ENCODE results near the gene HEATR5B.

HEATR5B gene

DNA sequence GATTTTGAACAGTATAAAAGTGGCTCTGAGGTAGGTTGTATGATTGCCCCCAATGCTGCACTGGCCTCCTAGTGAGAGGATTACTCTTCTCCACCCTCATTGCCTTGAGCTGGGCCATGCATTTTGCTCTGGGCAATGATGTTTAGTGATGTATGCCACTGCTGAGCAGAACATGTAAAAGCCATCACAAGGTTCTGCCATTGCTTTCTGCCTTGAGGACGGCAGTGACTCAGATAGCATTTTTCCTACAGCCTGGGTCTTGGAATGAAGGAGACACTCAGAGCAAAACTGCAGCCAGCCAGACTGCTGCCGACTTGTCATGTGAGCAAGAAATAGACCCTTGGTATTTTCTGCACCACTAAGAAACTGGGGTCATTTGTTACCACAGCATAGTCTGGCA is 27.8 kb upstream of the HEATR5B start:
- Histone ChIP-seq H3K27me3 (replicated peaks) (no peaks in the 10 kb centered on the region), H3K4me3 (ENCODE audit: low read depth, low read length) (no peak overlapping the region), H3K36me3 (replicated peaks) (peaks cover 37% of the 10 kb centered on the region), H3K27ac (no peak overlapping the region)
- in situ Hi-C loops (cut with HindIII; ENCODE audit: low pct_ligation_motif_present, low sequenced_read_pairs): no loop called here
- TF ChIP-seq, protein P1, sequence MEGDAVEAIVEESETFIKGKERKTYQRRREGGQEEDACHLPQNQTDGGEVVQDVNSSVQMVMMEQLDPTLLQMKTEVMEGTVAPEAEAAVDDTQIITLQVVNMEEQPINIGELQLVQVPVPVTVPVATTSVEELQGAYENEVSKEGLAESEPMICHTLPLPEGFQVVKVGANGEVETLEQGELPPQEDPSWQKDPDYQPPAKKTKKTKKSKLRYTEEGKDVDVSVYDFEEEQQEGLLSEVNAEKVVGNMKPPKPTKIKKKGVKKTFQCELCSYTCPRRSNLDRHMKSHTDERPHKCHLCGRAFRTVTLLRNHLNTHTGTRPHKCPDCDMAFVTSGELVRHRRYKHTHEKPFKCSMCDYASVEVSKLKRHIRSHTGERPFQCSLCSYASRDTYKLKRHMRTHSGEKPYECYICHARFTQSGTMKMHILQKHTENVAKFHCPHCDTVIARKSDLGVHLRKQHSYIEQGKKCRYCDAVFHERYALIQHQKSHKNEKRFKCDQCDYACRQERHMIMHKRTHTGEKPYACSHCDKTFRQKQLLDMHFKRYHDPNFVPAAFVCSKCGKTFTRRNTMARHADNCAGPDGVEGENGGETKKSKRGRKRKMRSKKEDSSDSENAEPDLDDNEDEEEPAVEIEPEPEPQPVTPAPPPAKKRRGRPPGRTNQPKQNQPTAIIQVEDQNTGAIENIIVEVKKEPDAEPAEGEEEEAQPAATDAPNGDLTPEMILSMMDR (IDR thresholded peaks at IDR 0.05; ENCODE audit: low read depth, low read length, missing control alignments): no peak
- no peak for DNase-seq

DNA sequence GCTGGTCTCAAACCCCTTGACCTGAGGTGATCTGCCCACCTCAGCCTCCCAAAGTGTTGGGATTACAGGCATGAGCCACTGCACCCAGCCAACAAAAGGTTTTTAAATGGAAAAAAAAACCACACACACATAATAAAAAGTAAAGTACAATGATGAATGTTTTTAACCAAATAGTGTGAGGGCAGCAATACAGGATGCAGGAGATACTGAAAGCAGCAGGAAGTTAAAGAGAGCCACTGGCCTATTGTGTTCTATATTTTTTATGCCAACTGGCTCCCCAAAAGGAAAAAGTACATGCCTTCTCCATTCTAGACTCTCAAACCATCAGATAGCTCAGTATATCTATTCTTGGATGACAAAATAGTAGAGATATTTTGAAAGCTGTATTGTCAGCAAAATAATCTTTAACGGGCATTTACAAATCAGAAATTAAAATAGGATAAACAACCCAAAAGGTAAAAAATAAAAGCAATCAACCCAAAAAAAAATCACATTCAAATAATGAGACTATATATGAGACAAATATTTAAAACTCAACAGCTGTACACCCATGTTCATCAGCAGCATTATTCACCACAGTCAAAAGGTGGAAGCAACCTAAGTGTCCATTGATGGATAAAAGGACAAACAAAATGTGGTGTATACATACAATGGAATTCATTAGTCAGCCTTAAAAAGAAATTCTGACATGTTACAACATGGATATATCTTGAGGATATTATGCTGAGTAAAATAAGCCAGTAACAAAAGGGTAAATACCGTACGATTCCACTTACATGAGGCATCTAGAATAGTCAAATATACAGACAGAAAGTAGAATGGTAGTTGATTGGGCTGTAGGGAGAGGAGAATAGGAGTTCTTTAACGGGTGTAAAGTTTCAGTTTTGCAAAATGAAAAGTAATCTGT is 26.4 kb upstream of the HEATR5B start:
- no peaks in the 10 kb centered on the region for H3K27me3 ChIP-seq (replicated peaks)
- H3K36me3 ChIP-seq (replicated peaks): peaks cover 44% of the 10 kb centered on the region
- H3K27ac ChIP-seq: no peak overlapping the region
- H3K4me3 ChIP-seq (ENCODE audit: low read depth, low read length): no peak overlapping the region
- no peak for DNase-seq
- TF ChIP-seq, protein P1 (IDR thresholded peaks at IDR 0.05; ENCODE audit: low read depth, low read length, missing control alignments): no peak
- in situ Hi-C loops (cut with HindIII; ENCODE audit: low pct_ligation_motif_present, low sequenced_read_pairs): no loop called here

DNA sequence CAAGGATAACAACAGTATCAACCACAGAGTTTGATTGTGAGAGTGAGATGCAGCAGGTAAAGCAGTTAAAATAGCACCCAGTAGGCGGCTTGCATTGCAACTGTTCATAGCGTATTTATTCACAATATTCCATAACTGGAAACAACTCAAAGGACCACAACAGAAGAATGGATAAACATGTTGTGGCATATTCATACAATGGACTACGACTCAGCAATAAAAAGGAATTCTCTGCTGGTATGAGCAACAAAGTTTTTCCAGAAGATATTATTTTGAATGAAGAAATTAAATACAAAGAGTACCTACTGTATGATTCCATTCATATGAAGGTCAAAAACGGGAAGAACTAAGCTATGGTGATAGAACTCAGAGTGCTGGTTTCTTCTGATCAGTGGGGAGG is 25.4 kb upstream of the HEATR5B start:
- in situ Hi-C loops (cut with HindIII; ENCODE audit: low pct_ligation_motif_present, low sequenced_read_pairs): no loop called here
- Histone ChIP-seq H3K27me3 (replicated peaks) (no peaks in the 10 kb centered on the region), H3K36me3 (replicated peaks) (peaks cover 45% of the 10 kb centered on the region), H3K27ac (no peak overlapping the region), H3K4me3 (ENCODE audit: low read depth, low read length) (no peak overlapping the region)
- TF ChIP-seq, protein P1 (IDR thresholded peaks at IDR 0.05; ENCODE audit: low read depth, low read length, missing control alignments): no peak
- DNase-seq: no peak

DNA sequence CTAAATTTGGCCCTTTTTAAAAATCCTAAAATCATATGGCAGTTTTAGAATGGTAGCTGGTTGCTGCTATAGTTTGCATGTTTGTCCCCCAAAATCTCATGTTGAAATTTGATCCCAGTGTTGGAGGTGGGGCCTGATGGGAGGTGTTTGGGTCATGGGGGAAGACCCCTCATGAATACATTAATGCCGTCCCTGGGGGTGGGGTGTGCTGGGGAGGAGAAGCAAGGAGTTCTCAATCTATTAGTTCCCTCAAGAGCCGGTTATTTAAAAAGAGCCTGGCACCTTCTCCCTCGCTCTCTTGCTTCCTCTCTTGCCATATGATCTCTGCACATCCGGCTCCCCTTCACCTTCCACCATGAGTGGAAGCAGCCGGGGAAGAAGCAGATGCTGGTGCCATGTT is 21.0 kb upstream of the HEATR5B start:
- TF ChIP-seq, protein P1 (IDR thresholded peaks at IDR 0.05; ENCODE audit: low read depth, low read length, missing control alignments): no peak
- H3K36me3 ChIP-seq (replicated peaks): peaks cover 52% of the 10 kb centered on the region
- no peak for DNase-seq
- in situ Hi-C loops (cut with HindIII; ENCODE audit: low pct_ligation_motif_present, low sequenced_read_pairs): no loop called here
- no peak overlapping the region for H3K4me3 ChIP-seq (ENCODE audit: low read depth, low read length)
- no peaks in the 10 kb centered on the region for H3K27me3 ChIP-seq (replicated peaks)
- H3K27ac ChIP-seq: no peak overlapping the region

DNA sequence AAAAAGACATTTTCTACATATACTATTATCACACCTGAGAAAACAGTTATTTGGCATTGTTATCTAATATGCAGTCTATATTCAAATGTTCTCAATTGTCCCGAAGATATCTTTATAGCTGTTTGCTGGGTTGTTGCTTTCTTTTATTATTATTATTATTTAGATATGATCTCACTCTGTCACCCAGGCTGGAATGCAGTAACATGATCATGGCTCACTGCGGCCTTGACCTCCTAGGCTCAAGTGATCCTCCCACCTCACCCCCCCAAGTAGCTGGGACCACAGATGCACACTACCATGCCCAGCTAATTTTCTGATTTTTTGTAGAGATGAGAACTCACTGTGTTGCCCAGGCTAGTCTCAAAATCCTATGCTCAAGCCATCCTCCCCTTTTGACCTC is 20.0 kb upstream of the HEATR5B start:
- H3K27ac ChIP-seq: peak overlapping the region; percentile 42
- H3K4me3 ChIP-seq (ENCODE audit: low read depth, low read length): no peak overlapping the region
- no peaks in the 10 kb centered on the region for H3K27me3 ChIP-seq (replicated peaks)
- TF ChIP-seq, protein P1 (IDR thresholded peaks at IDR 0.05; ENCODE audit: low read depth, low read length, missing control alignments): no peak
- in situ Hi-C loops (cut with HindIII; ENCODE audit: low pct_ligation_motif_present, low sequenced_read_pairs): no loop called here
- DNase-seq: no peak
- H3K36me3 ChIP-seq (replicated peaks): peaks cover 50% of the 10 kb centered on the region
